ENCODE data around the gene SAMD11. TPM values are rescaled to one million over a fixed set of nuclear protein-coding genes. Genes with fewer than 3 reads are reported as not detected.
"Not testable (repeated sequence)": the region's sequence is repeated elsewhere in the genome, so short reads cannot be mapped to it uniquely, and the experiment has no call there.

SAMD11 gene
- total RNA-seq, 2 experiments from 2014 or later, result 0.06 TPM; not detected in 1

GRCh38 chr1:991275-991674 is 67.6 kb downstream of the SAMD11 start:
- H3K4me1 ChIP-seq (ENCODE audit: insufficient read depth, low read length, poor library complexity, severe bottlenecking); H3K4me2 ChIP-seq (ENCODE audit: low read length); H3K27ac ChIP-seq (ENCODE audit: low read depth, low read length, poor library complexity, severe bottlenecking); DNase-seq (ENCODE audit: low spot score); H3K9me3 ChIP-seq (ENCODE audit: low read length); CTCF ChIA-PET (ENCODE audit: unreplicated experiment); H3K36me3 ChIP-seq (ENCODE audit: insufficient read depth, low read length); H3K9me2 ChIP-seq (ENCODE audit: insufficient read depth, low read length); BruUV-seq (replicated peaks); intact Hi-C loops (cut with micrococcal nuclease; ENCODE audit: unreplicated experiment); H4K20me1 ChIP-seq (ENCODE audit: insufficient read depth, low read length); H2AFZ ChIP-seq (ENCODE audit: low read length); H3K79me2 ChIP-seq (ENCODE audit: insufficient read depth, low read depth, low read length); H3K4me3 ChIP-seq (ENCODE audit: low read depth, low read length, poor library complexity, severe bottlenecking): not testable (repeated sequence)
- POLR2A ChIA-PET, result interaction anchor here (1.4 kb wide), 1 partner anchor 17 kb away, joined by 4 read pairs; no protein-coding TSS in a partner anchor

- DNase-seq (ENCODE audit: low spot score), result no peak
- no TSS peak for BruUV-seq (replicated peaks)
- Histone ChIP-seq H3K9me3 (ENCODE audit: low read length) (no peaks in the 10 kb centered on the region), H3K36me3 (ENCODE audit: insufficient read depth, low read length) (no peaks in the 10 kb centered on the region), H3K27ac (ENCODE audit: low read depth, low read length, poor library complexity, severe bottlenecking) (no peak overlapping the region), H4K20me1 (ENCODE audit: insufficient read depth, low read length) (no peaks in the 10 kb centered on the region), H3K79me2 (ENCODE audit: insufficient read depth, low read depth, low read length) (no peaks in the 10 kb centered on the region), H3K4me1 (ENCODE audit: insufficient read depth, low read length, poor library complexity, severe bottlenecking) (no peaks in the 10 kb centered on the region), H3K9me2 (ENCODE audit: insufficient read depth, low read length) (no peaks in the 10 kb centered on the region), H3K4me2 (ENCODE audit: low read length) (no peak overlapping the region), H2AFZ (ENCODE audit: low read length) (no peak overlapping the region), H3K4me3 (ENCODE audit: low read depth, low read length, poor library complexity, severe bottlenecking) (no peak overlapping the region)
- POLR2A ChIA-PET, result interaction anchor here (1.4 kb wide), 1 partner anchor 16 kb away, joined by 4 read pairs; no protein-coding TSS in a partner anchor
- intact Hi-C loops (cut with micrococcal nuclease; ENCODE audit: unreplicated experiment), result no loop called here
- no peak for TF ChIP-seq CTCF (conservative IDR thresholded peaks at IDR 0.05; ENCODE audit: low read length)
- TF ChIP-seq EZH2phosphoT487 (IDR thresholded peaks at IDR 0.05; ENCODE audit: borderline replicate concordance, low read depth, low read length), result no peak
- CTCF ChIA-PET (ENCODE audit: unreplicated experiment), result no interaction called here
These were observed 68.2 kb downstream of the SAMD11 start for GRCh38 chr1:991895-992294.

DNA sequence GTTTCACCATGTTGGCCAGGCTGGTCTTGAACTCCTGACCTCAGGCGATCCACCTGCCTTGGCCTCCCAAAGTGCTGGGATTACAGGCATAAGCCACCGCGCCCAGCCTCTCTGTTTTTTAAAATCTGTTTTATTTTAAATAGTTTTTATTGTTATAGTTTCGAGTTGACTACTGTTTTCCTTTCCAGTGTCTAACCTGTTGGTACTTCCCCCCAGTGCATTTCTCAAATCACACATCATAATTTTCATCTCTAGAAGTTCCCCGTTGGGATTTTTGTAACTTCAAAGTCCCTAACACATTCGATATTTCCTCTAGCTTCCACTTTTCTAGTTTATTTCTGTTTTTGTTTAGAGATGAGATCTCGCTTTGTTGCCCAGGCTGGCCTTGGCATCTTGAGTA is 68.6 kb downstream of the SAMD11 start:
- no peaks in the 10 kb centered on the region for H4K20me1 ChIP-seq (ENCODE audit: insufficient read depth, low read length)
- intact Hi-C loops (cut with micrococcal nuclease; ENCODE audit: unreplicated experiment), result no loop called here
- DNase-seq (ENCODE audit: low spot score), result no peak
- no peak overlapping the region for H2AFZ ChIP-seq (ENCODE audit: low read length)
- H3K4me3 ChIP-seq (ENCODE audit: low read depth, low read length, poor library complexity, severe bottlenecking), result no peak overlapping the region
- no peak for TF ChIP-seq EZH2phosphoT487 (IDR thresholded peaks at IDR 0.05; ENCODE audit: borderline replicate concordance, low read depth, low read length)
- no peaks in the 10 kb centered on the region for H3K79me2 ChIP-seq (ENCODE audit: insufficient read depth, low read depth, low read length)
- BruUV-seq (replicated peaks), result no TSS peak
- H3K9me3 ChIP-seq (ENCODE audit: low read length), result no peaks in the 10 kb centered on the region
- H3K4me2 ChIP-seq (ENCODE audit: low read length), result no peak overlapping the region
- no peaks in the 10 kb centered on the region for H3K36me3 ChIP-seq (ENCODE audit: insufficient read depth, low read length)
- no peaks in the 10 kb centered on the region for H3K4me1 ChIP-seq (ENCODE audit: insufficient read depth, low read length, poor library complexity, severe bottlenecking)
- H3K27ac ChIP-seq (ENCODE audit: low read depth, low read length, poor library complexity, severe bottlenecking), result no peak overlapping the region
- CTCF ChIA-PET (ENCODE audit: unreplicated experiment), result no interaction called here
- POLR2A ChIA-PET, result interaction anchor here (1.4 kb wide), 1 partner anchor 15 kb away, joined by 4 read pairs; no protein-coding TSS in a partner anchor
- no peaks in the 10 kb centered on the region for H3K9me2 ChIP-seq (ENCODE audit: insufficient read depth, low read length)

All from OCI-LY7 (cell line).